Bronchial epithelial cell (primary cell): Measurements from ENCODE around the gene LYRM2. TPM values are rescaled to one million over a fixed set of nuclear protein-coding genes. Genes with fewer than 3 reads are reported as not detected.

Experiments
- DNase-seq: peaks from one replicate; pipeline ENCODE4 v3.0.0-alpha.2; 2010; ENCODE audit warnings: low read depth
- FAIRE-seq: peaks from 2 replicates; lab custom pipeline; 2011; peaks lifted over from hg19 to GRCh38; lab: Jason Lieb, UNC
- H3K27me3 ChIP-seq: 2 replicates; pipeline ENCODE4 v1.5.1; 2011; ENCODE audit warnings: low read length; ENCODE audit not compliant: control insufficient read depth, insufficient read depth
- H3K36me3 ChIP-seq: 2 replicates; pipeline ENCODE4 v1.5.1; 2011; ENCODE audit warnings: low read length; ENCODE audit not compliant: control insufficient read depth, insufficient read depth
- H3K4me3 ChIP-seq: 2 replicates; pipeline ENCODE4 v1.5.1; 2011; ENCODE audit warnings: mild to moderate bottlenecking, low read depth, low read length, control low read depth
- CTCF ChIP-seq: IDR thresholded peaks from 2 replicates; pipeline ENCODE4 v1.5.1; 2011; ENCODE audit warnings: mild to moderate bottlenecking, moderate library complexity, low read length, control low read depth, inconsistent platforms; ENCODE audit not compliant: insufficient read depth, severe bottlenecking
- total RNA-seq: library from RNA; depleted of rRNA; stranded (reverse); fragments of >200 nt; gene quantifications from 2 replicates; pipeline ENCODE4 v1.2.1, GENCODE V29; 2014

LYRM2 gene
- total RNA-seq, 1 donor from 2014 or later = 9.7 TPM

GRCh38 chr6:89597988-89598387 is 40.6 kb downstream of the LYRM2 start:
- TF ChIP-seq CTCF = peak; percentile 24
- Histone ChIP-seq H3K4me3 (no peak overlapping the region), H3K27me3 (no peaks in the 10 kb centered on the region), H3K36me3 (no peaks in the 10 kb centered on the region)
- DNase-seq = peak; percentile 87
- no peak for FAIRE-seq

- H3K4me3 ChIP-seq = no peak overlapping the region
- H3K27me3 ChIP-seq = no peaks in the 10 kb centered on the region
- no peak for DNase-seq
- H3K36me3 ChIP-seq = no peaks in the 10 kb centered on the region
- no peak for TF ChIP-seq CTCF
- no peak for FAIRE-seq
Measured at GRCh38 chr6:89597372-89597771, 41.2 kb downstream of the LYRM2 start.

GRCh38 chr6:89596484-89596883 is 42.1 kb downstream of the LYRM2 start:
- peak; percentile 21 for DNase-seq
- Histone ChIP-seq H3K27me3 (no peaks in the 10 kb centered on the region), H3K36me3 (no peaks in the 10 kb centered on the region), H3K4me3 (no peak overlapping the region)
- no peak for FAIRE-seq
- no peak for TF ChIP-seq CTCF

- Histone ChIP-seq H3K4me3 (no peak overlapping the region), H3K36me3 (no peaks in the 10 kb centered on the region), H3K27me3 (no peaks in the 10 kb centered on the region)
- FAIRE-seq (no peak), DNase-seq (no peak)
- no peak for TF ChIP-seq CTCF
Measured at GRCh38 chr6:89596056-89596455, 42.5 kb downstream of the LYRM2 start.

GRCh38 chr6:89591745-89592144 is 46.8 kb downstream of the LYRM2 start:
- H3K27me3 ChIP-seq = no peaks in the 10 kb centered on the region
- TF ChIP-seq CTCF = no peak
- H3K4me3 ChIP-seq = no peak overlapping the region
- no peak for FAIRE-seq
- H3K36me3 ChIP-seq = no peaks in the 10 kb centered on the region
- DNase-seq = no peak

GRCh38 chr6:89590133-89590532 is 48.4 kb downstream of the LYRM2 start:
- H3K27me3 ChIP-seq = no peaks in the 10 kb centered on the region
- no peak for TF ChIP-seq CTCF
- FAIRE-seq (no peak), DNase-seq (no peak)
- no peaks in the 10 kb centered on the region for H3K36me3 ChIP-seq
- H3K4me3 ChIP-seq = no peak overlapping the region
